Liver (tissue), 2 donors: ENCODE measurements around the gene KCNJ11.

Experiments used
- FOXA1 ChIP-seq: IDR thresholded peaks from 2 replicates; pipeline ENCODE4 v1.6.1; 2016; ENCODE audit warnings: antibody characterized with exemption
- FOXA2 ChIP-seq: IDR thresholded peaks from 2 replicates; pipeline ENCODE4 v1.6.1; 2016; ENCODE audit warnings: antibody characterized with exemption
- MAX ChIP-seq: IDR thresholded peaks from 2 replicates; pipeline ENCODE4 v1.6.1; 2016; ENCODE audit warnings: antibody characterized with exemption
- RAD21 ChIP-seq, 2 donors: IDR thresholded peaks; 2 replicates each; pipeline ENCODE4 v1.6.1; 2016; ENCODE audit warnings: antibody characterized with exemption in 2 of 2, mild to moderate bottlenecking in 2 of 2
- REST ChIP-seq: IDR thresholded peaks from 2 replicates; pipeline ENCODE4 v1.6.1; 2016; ENCODE audit warnings: antibody characterized with exemption, mild to moderate bottlenecking
- donor health status: healthy.

GRCh38 chr11:17423533-17424310, 35.3 kb upstream of the KCNJ11 start:
- TF ChIP-seq MAX, result no peak
- no peak for TF ChIP-seq FOXA2
- no peak for TF ChIP-seq RAD21 (IDR thresholded peaks at IDR 0.05)
- TF ChIP-seq FOXA1, result no peak
- no peak for TF ChIP-seq REST
